GM19193 (cell line): ENCODE results near the gene TRIM54.
A peak's percentile ranks its signal among the peaks of the same experiment; 100 is the strongest.

Experiments
- POLR2A ChIP-seq: IDR thresholded peaks from 4 replicates; pipeline ENCODE4 v1.6.1; 2011; ENCODE audit not compliant: insufficient read depth, insufficient read length; ENCODE audit errors: extremely low read depth

The TRIM54 gene

GRCh38 chr2:27315122-27315521 is 32.9 kb downstream of the TRIM54 start:
- no peak for TF ChIP-seq POLR2A

GRCh38 chr2:27316655-27317412 is 34.6 kb downstream of the TRIM54 start:
- TF ChIP-seq POLR2A: no peak

- TF ChIP-seq POLR2A: no peak
Measured at GRCh38 chr2:27320958-27321543, 38.8 kb downstream of the TRIM54 start.

- no peak for TF ChIP-seq POLR2A
Measured at GRCh38 chr2:27322301-27322765, 40.1 kb downstream of the TRIM54 start.

- TF ChIP-seq POLR2A: peak; percentile 92
Measured at GRCh38 chr2:27322766-27323595, 40.8 kb downstream of the TRIM54 start, which contains the start of gene MPV17. Gene MPV17 (minus strand): TSS chr2:27323097. CDS start chr2:27322517, 580 bp downstream.

GRCh38 chr2:27323596-27324285 is 41.5 kb downstream of the TRIM54 start:
- no peak for TF ChIP-seq POLR2A

GRCh38 chr2:27324720-27325119 is 42.5 kb downstream of the TRIM54 start:
- TF ChIP-seq POLR2A: no peak

GRCh38 chr2:27335311-27335710 is 53.1 kb downstream of the TRIM54 start:
- no peak for TF ChIP-seq POLR2A

GRCh38 chr2:27336173-27336572 is 53.9 kb downstream of the TRIM54 start:
- TF ChIP-seq POLR2A: no peak

- no peak for TF ChIP-seq POLR2A
Measured at GRCh38 chr2:27347641-27348040, 65.4 kb downstream of the TRIM54 start.

- no peak for TF ChIP-seq POLR2A
Measured at GRCh38 chr2:27350106-27350693, 68.0 kb downstream of the TRIM54 start.

- TF ChIP-seq POLR2A: no peak
Measured at GRCh38 chr2:27351802-27352598, 69.8 kb downstream of the TRIM54 start.

- no peak for TF ChIP-seq POLR2A
Measured at GRCh38 chr2:27353762-27354596, 71.8 kb downstream of the TRIM54 start.
